H1 (cell line): Measurements from ENCODE around the gene CISH.

Experiments
- CREB1 ChIP-seq: IDR thresholded peaks from 2 replicates; pipeline ENCODE4 v1.6.1; 2012; ENCODE audit warnings: inconsistent platforms
- EZH2 ChIP-seq: fragments of 200-600 bp; sonication (generic); IDR thresholded peaks from 2 replicates; pipeline ENCODE4 v1.7.1; 2012; ENCODE audit warnings: low read depth, mild to moderate bottlenecking, moderate library complexity, low read length, inconsistent platforms; ENCODE audit not compliant: severe bottlenecking
- POLR2A ChIP-seq, 2 experiments: IDR thresholded peaks; 1 replicate in 1 of 2; 2 replicates in 1 of 2; pipeline ENCODE4 v1.6.1; 2011; ENCODE audit warnings: low read depth in 2 of 2, low read length in 2 of 2, mild to moderate bottlenecking in 2 of 2; ENCODE audit errors: control extremely low read depth in 1 of 2
- TF ChIP-seq, protein P1 (sequence below), 3 experiments: IDR thresholded peaks; 1 replicate in 2 of 3; 2 replicates in 1 of 3; pipeline versions ENCODE4 v1.5.1 to v1.6.1; 2011; ENCODE audit warnings: low read length in 3 of 3, mild to moderate bottlenecking in 3 of 3, inconsistent platforms in 2 of 3, low read depth in 1 of 3, moderate library complexity in 1 of 3; ENCODE audit not compliant: insufficient read depth in 1 of 3; ENCODE audit errors: control extremely low read depth in 1 of 3

DNA sequence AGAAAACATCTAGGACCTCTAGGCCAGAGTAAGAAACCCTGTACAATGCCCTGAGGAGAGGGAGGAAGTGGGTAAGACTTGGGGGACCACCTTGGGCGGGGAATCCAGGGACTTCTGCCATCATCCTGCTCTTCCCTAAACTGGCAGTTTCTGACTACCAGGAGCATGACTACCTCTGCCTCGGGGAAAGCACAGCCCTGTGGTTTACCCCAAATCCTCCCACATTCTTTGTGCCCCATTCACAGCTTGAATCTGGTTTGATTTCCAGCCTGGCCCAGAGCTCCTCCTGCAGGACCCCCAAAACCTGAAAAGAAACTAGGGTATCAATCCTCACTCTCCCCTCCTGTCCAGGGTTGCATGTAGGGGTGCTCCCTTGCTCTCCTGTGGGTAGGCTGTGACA is 48.7 kb downstream of the CISH start:
- no peak for TF ChIP-seq CREB1
- TF ChIP-seq, protein P1, sequence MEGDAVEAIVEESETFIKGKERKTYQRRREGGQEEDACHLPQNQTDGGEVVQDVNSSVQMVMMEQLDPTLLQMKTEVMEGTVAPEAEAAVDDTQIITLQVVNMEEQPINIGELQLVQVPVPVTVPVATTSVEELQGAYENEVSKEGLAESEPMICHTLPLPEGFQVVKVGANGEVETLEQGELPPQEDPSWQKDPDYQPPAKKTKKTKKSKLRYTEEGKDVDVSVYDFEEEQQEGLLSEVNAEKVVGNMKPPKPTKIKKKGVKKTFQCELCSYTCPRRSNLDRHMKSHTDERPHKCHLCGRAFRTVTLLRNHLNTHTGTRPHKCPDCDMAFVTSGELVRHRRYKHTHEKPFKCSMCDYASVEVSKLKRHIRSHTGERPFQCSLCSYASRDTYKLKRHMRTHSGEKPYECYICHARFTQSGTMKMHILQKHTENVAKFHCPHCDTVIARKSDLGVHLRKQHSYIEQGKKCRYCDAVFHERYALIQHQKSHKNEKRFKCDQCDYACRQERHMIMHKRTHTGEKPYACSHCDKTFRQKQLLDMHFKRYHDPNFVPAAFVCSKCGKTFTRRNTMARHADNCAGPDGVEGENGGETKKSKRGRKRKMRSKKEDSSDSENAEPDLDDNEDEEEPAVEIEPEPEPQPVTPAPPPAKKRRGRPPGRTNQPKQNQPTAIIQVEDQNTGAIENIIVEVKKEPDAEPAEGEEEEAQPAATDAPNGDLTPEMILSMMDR (IDR thresholded peaks at IDR 0.05; ENCODE audit: control extremely low read depth in 1 of 3, insufficient read depth in 1 of 3, low read depth in 1 of 3, low read length in 3 of 3): no peak
- no peak for TF ChIP-seq POLR2A (IDR thresholded peaks at IDR 0.05; ENCODE audit: control extremely low read depth in 1 of 2, low read depth in 2 of 2, low read length in 2 of 2)
- no peak for TF ChIP-seq EZH2
